Heart left ventricle (tissue), 16 donors: Measurements from ENCODE around the gene HOXD10. TPM values are rescaled to one million over a fixed set of nuclear protein-coding genes. Genes with fewer than 3 reads are reported as not detected.

Experiments used
- ATAC-seq, 4 donors: fragments of 200-7000 bp; cut with Tn5 transposase; one replicate each; pipeline ENCODE4 v1.9.1; 2020 to 2022; ENCODE audit warnings: moderate library complexity in 4 of 4, mild to moderate bottlenecking in 3 of 4, moderate number of reproducible peaks in 1 of 4
- DNase-seq, 5 donors: peaks; one replicate each; pipeline ENCODE4 v3.0.0-alpha.2; 2020
- H3K27ac ChIP-seq, 12 donors: fragments of 200-600 bp; sonication (generic) in 4 of 12; one replicate each; pipeline versions ENCODE4 v1.5.0 to v1.8.0; 2016 to 2022; ENCODE audit warnings: mild to moderate bottlenecking in 2 of 12
- H3K27me3 ChIP-seq, 9 donors: fragments of 200-600 bp; sonication (generic) in 2 of 9; one replicate each; pipeline versions ENCODE4 v1.5.1 to v1.8.0; 2016 to 2022; ENCODE audit warnings: mild to moderate bottlenecking in 3 of 9
- H3K36me3 ChIP-seq, 9 donors: fragments of 200-600 bp; sonication (generic) in 2 of 9; one replicate each; pipeline versions ENCODE4 v1.5.0 to v1.8.0; 2018 to 2022; ENCODE audit warnings: mild to moderate bottlenecking in 2 of 9
- H3K4me1 ChIP-seq, 12 donors: fragments of 200-600 bp; sonication (generic) in 4 of 12; one replicate each; pipeline versions ENCODE4 v1.5.0 to v1.8.0; 2016 to 2022; ENCODE audit warnings: mild to moderate bottlenecking in 3 of 12
- H3K4me3 ChIP-seq, 12 donors: fragments of 200-600 bp; sonication (generic) in 4 of 12; one replicate each; pipeline versions ENCODE4 v1.5.0 to v1.8.0; 2017 to 2022; ENCODE audit warnings: mild to moderate bottlenecking in 9 of 12, moderate library complexity in 4 of 12
- H3K9me3 ChIP-seq, 12 donors: fragments of 200-600 bp; sonication (generic) in 4 of 12; one replicate each; pipeline versions ENCODE4 v1.5.0 to v1.8.0; 2016 to 2022; ENCODE audit warnings: mild to moderate bottlenecking in 1 of 12
- POLR2A ChIP-seq, 2 donors: fragments of 450-650 bp; IDR thresholded peaks; one replicate each; pipeline ENCODE4 v1.6.1; 2017; ENCODE audit warnings: antibody characterized with exemption in 2 of 2, mild to moderate bottlenecking in 2 of 2, moderate library complexity in 2 of 2
- whole genome bisulfite sequencing, 4 donors: extraction: QIAGEN DNeasy Blood & Tissue Kit in 2 of 4; methylation state at CpG; one replicate each; pipeline versions ENCODE4 v1.1.5 to v1.1.7; 2013 to 2018; 5-methylcytosine and 5-hydroxymethylcytosine counted together
- intact Hi-C, 10 donors: fragments of 100-400 bp; cut with DNase I; formaldehyde crosslinking; loops; one replicate each; pipeline versions ENCODE4 v1.11.1 to v1.14.2; 2022
- polyA plus RNA-seq, 2 donors: library from polyadenylated mRNA; stranded (reverse); fragments of 200-250 nt; gene quantifications; one replicate each; pipeline ENCODE4 v1.2.3, GENCODE V29; 2013
- total RNA-seq, 9 donors: library from RNA; depleted of rRNA in 2 of 9; stranded (reverse); fragments of >200 nt in 2 of 9; fragmentation: NEBNext Ultra II Directional in 3 of 9; extraction: Animal tissue kit (Norgen Biotek cat#: 25700) in 3 of 9; gene quantifications; one replicate each; pipeline versions ENCODE4 v1.1.0 to v1.2.4, GENCODE V29; 2016 to 2023
- TF ChIP-seq, protein P1 (sequence below), 12 donors: fragments of 200-600 bp; sonication (generic) in 4 of 12; IDR thresholded peaks; one replicate each; pipeline versions ENCODE4 v1.5.0 to v1.8.0; 2018 to 2022; ENCODE audit warnings: antibody characterized with exemption in 12 of 12, mild to moderate bottlenecking in 5 of 12
- donor health status: ischemic (EF 13 %, LVEDD 7.1; RV severe dilation, severe dysfunction).
- donor health status: healthy with polysubstance abuse.
- donor health status: DM: no; HTN: yes; CAD: no.
- donor health status: DM: no; HTN: no; CAD: no.
- donor health status: ischemic (EF 25% LVEDD 6.9; RV normal size, moderate dysfunction).
- donor health status: ischemic (EF 25% LVEDD 5.7; RV mildly dilated, moderate dysfunction).
- donor health status: healthy.
- donor health status: DM: yes; HTN: yes; CAD: no.
- donor health status: ischemic (EF 35%, LVEDD 5.7; RV mildly dilated, moderate dysfunction).
- donor health status: nonischemic (EF 11% LVEDD 7.7; RV severe dilation, severe dysfunction).
- donor health status: DM: yes; HTN: yes; CAD: no.
- donor health status: PGD.
- donor health status: ischemic (EF 29% LVEDD 5.4; RV normal size, mild dysfunction).
- donor health status: nonischemic (EF 23%, LVEDD 6.1; RV moderate dilation, normal function).

The HOXD10 gene
- total and polyA plus RNA-seq, 11 donors = 0.03 to 0.43 TPM; not detected in 9

DNA sequence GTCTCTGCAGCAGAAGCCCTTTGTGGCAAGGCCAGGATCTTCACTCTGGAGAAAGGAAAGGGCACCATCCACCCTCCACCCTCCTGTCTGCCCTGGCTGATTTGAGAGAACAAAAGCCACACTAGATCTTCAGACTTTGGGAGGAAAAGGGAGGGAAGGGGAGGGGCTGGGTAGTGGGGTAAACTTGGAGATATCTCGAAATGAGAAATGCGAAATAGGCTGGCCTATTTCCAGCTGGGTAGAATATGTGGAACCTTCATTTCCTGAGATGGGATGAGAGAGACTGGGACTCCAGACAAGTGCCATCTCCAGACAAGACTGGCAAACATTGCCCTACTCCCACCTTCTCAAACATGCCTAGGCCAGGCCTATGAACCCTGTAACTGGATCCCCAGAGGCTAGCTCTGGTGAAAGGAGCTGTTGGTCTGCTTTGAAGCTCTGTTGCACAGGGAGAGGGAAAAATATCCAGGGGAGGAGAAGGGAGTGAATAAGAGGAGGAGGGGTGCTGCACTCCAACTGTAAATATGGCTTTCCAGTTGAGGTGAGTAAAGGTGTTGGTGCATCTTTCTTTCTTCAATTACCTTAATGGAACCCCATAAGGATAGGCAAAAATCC, 15.3 kb upstream of the HOXD10 start:
- peak in 1 of 5 donors; percentile 3 for DNase-seq
- H3K27me3 ChIP-seq = peaks cover 90 to 100% (median 100%) of the 10 kb centered on the region in 9 donors
- peaks cover 0 to 50% (median 17%) of the 10 kb centered on the region in 12 donors for H3K4me1 ChIP-seq
- ATAC-seq = no peak
- intact Hi-C loops = no loop called here
- TF ChIP-seq, protein P1, sequence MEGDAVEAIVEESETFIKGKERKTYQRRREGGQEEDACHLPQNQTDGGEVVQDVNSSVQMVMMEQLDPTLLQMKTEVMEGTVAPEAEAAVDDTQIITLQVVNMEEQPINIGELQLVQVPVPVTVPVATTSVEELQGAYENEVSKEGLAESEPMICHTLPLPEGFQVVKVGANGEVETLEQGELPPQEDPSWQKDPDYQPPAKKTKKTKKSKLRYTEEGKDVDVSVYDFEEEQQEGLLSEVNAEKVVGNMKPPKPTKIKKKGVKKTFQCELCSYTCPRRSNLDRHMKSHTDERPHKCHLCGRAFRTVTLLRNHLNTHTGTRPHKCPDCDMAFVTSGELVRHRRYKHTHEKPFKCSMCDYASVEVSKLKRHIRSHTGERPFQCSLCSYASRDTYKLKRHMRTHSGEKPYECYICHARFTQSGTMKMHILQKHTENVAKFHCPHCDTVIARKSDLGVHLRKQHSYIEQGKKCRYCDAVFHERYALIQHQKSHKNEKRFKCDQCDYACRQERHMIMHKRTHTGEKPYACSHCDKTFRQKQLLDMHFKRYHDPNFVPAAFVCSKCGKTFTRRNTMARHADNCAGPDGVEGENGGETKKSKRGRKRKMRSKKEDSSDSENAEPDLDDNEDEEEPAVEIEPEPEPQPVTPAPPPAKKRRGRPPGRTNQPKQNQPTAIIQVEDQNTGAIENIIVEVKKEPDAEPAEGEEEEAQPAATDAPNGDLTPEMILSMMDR (IDR thresholded peaks at IDR 0.05) = no peak
- TF ChIP-seq POLR2A (IDR thresholded peaks at IDR 0.05) = no peak
- no peak overlapping the region for H3K4me3 ChIP-seq
- no peaks in the 10 kb centered on the region for H3K9me3 ChIP-seq
- peak overlapping the region in 1 of 12 donors; percentile 55 for H3K27ac ChIP-seq
- WGBS, 4 donors = 6 to 17% (median 12%) methylated on average over 2 of the region's 2 CpGs
- no peaks in the 10 kb centered on the region for H3K36me3 ChIP-seq

DNA sequence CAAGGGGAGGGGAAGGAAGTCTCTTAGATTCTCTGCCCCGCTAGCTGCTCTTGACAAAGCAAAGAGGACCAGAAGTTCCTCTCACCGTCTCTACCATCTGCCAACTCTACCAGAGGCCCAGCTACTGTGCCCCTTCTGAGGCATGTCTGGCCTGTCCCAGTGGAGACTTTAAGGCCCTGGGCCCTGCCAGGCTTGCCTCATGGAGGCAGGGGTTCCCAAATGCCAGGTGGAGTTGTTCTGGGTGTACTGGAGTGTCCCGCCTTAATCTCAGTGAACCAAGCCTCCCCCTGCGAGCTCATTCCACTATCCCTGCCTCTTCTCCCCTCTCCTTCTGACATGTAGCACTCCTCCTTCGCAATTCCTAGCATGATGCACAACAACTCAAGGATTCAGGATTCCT, 14.7 kb upstream of the HOXD10 start:
- ATAC-seq (no peak), DNase-seq (peak in 1 of 5 donors; percentile 7)
- peaks cover 0 to 50% (median 14%) of the 10 kb centered on the region in 12 donors for H3K4me1 ChIP-seq
- 18 to 34% (median 26%) methylated on average over 5 of the region's 5 CpGs for WGBS, 4 donors
- peaks cover 90 to 100% (median 100%) of the 10 kb centered on the region in 9 donors for H3K27me3 ChIP-seq
- peak overlapping the region in 1 of 12 donors; percentile 55 for H3K27ac ChIP-seq
- no peak for TF ChIP-seq POLR2A (IDR thresholded peaks at IDR 0.05)
- TF ChIP-seq, protein P1 (IDR thresholded peaks at IDR 0.05) = no peak
- intact Hi-C loops = no loop called here
- no peaks in the 10 kb centered on the region for H3K9me3 ChIP-seq
- no peaks in the 10 kb centered on the region for H3K36me3 ChIP-seq
- H3K4me3 ChIP-seq = no peak overlapping the region

DNA sequence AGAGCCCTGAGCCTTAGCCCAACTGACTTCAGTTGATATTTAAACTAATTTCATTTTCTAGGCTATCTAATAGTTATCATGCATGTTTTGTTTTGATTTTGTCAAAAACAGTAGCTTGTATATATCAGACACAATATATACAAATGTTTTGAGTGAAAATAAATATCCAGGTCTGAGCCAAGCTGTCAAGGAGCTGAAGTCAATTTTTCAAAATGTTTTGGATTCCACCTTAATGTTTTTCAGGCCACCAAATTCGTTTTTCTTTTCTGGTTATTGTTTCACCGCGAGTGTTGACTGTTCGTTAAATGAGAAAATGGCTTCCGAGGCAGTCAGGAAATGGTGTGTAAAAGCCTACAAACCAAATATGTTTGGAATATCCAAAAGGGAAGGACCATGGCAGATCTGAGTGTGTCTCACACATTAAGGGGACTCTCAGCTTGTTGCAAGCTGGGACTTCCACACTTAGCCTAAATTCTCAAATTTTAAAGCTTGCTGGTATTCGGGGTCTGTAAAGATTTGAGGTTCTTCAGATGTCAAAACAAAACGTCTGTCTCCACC, 14.2 kb upstream of the HOXD10 start:
- Histone ChIP-seq H3K27ac (peak overlapping the region in 1 of 12 donors; percentile 55), H3K4me3 (no peak overlapping the region), H3K27me3 (peaks cover 90 to 100% (median 100%) of the 10 kb centered on the region in 9 donors), H3K36me3 (no peaks in the 10 kb centered on the region), H3K9me3 (no peaks in the 10 kb centered on the region), H3K4me1 (peaks cover 0 to 50% (median 13%) of the 10 kb centered on the region in 12 donors)
- ATAC-seq = no peak
- intact Hi-C loops = no loop called here
- WGBS, 4 donors = 14 to 20% (median 15%) methylated on average over 7 of the region's 7 CpGs
- TF ChIP-seq POLR2A (IDR thresholded peaks at IDR 0.05) = no peak
- TF ChIP-seq, protein P1 (IDR thresholded peaks at IDR 0.05) = no peak
- DNase-seq = no peak

DNA sequence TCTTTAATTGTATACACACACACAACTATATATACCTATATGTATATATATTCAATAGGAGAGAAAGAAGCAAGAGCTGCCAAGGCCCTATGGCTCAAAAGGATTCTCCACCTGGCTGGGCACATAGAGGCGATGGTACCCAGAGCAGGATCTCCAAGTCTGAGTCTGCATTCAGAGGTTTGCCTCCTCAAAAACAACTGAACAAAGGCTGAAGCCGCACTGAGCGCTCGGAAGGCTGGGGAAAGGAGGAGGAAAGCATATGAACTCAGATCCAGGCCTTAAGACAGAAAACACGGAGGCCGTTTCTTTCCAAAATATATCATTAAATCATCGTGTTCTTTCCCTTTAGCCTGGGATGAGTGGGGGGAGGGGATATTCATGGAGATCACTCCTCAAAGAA, 13.4 kb upstream of the HOXD10 start:
- Histone ChIP-seq H3K4me1 (peaks cover 0 to 49% (median 9%) of the 10 kb centered on the region in 12 donors), H3K27me3 (peaks cover 89 to 99% (median 96%) of the 10 kb centered on the region in 9 donors), H3K4me3 (peak overlapping the region in 1 of 12 donors; percentile 7), H3K36me3 (no peaks in the 10 kb centered on the region), H3K27ac (peak overlapping the region in 1 of 12 donors; percentile 90), H3K9me3 (no peaks in the 10 kb centered on the region)
- intact Hi-C loops = no loop called here
- TF ChIP-seq POLR2A (IDR thresholded peaks at IDR 0.05) = no peak
- TF ChIP-seq, protein P1 (IDR thresholded peaks at IDR 0.05) = no peak
- ATAC-seq = no peak
- no peak for DNase-seq
- WGBS, 4 donors = 17 to 26% (median 22%) methylated on average over 7 of the region's 7 CpGs
